ENCODE data around the gene NR2F2.
A peak's percentile ranks its signal among the peaks of the same experiment; 100 is the strongest.

Gene NR2F2

DNA sequence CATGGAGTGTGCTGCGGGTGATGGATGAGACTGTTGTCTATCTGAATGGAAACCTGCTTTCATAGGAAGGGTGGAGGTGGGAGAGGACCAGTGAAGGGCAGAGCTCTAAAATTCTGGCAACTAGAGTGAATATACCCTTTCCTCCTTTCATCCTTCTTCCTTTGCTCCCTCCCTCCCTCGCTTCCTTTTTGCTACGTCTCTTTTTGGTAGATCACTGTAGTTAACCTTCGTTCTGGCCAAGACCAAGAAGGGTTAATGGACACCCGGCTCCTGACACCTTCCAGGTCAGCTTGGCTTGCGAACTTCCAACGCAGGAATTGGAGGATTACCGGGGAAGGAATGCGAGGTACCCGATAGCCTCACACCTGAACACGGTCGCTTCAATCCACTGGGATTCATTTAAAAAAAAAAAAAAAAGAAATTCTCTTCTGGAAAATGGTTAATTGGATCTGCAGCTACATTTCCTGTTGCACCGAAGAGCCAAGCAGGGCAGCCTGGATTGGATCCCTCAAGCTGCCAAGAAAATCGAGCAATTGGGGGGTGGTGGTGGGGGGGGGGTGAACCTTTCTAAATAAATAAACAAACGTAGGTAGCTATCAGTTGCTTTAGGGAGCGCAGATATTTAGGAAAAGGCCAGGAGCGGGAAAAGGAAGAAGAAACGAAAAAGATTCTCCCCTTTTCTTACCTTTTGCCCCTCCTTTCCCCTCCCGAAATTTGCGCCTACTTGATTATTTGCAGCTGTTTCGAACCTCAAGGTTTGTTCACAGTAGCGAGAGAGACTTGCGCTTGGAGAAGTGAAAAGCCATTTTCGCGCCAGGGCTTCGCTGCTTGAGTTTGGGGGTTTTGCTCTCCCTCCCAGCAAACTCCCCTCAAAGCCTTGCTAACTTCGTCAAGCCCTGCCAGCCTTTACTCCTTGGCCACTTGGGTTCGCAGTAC, 9.5 kb upstream of the NR2F2 start:
- DNase-seq, result peak; percentile 47

DNA sequence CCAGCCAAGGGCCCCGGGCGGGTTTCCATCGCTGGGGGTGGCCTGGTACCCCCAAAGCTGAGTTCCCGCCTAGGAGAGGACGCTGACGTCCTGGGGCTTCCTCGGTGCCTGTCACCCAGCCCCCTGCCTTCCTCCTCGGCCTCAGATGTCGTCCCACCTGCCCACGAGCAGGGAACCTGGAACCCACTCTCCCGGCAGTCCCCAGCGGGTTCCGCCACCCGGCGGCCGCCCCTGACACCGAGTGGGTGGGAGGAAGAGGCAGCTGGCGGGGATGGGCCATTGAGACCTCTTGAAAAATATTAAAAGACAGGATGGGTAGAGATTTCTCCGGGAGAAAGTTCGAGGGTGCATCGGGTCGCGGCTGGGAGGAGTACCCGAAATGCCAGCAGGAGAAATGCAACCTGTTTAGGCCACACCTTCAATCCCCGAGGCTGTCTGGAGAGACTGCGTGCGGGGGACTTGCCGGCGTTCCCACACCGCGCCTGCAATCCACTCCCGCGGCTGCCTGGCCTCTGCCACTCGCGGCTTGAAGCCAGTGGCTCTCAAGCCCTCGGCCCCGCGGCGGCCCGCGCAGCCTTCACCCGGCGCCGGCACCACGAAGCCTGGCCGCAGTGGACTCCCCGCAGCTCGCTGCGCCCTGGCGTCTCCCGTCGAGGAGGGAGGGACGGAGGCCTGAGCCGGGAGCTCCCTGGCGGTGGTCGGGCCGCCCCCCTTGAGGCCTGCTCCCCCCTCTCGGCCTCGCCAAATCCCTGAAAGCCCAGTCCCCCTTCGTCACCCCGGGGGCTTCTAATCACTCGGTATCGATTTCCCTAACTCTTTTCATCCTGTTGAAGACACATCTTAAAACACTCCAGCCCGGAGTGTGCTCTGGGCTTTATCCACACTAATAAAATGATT, 8.6 kb upstream of the NR2F2 start:
- peak; percentile 56 for DNase-seq

DNA sequence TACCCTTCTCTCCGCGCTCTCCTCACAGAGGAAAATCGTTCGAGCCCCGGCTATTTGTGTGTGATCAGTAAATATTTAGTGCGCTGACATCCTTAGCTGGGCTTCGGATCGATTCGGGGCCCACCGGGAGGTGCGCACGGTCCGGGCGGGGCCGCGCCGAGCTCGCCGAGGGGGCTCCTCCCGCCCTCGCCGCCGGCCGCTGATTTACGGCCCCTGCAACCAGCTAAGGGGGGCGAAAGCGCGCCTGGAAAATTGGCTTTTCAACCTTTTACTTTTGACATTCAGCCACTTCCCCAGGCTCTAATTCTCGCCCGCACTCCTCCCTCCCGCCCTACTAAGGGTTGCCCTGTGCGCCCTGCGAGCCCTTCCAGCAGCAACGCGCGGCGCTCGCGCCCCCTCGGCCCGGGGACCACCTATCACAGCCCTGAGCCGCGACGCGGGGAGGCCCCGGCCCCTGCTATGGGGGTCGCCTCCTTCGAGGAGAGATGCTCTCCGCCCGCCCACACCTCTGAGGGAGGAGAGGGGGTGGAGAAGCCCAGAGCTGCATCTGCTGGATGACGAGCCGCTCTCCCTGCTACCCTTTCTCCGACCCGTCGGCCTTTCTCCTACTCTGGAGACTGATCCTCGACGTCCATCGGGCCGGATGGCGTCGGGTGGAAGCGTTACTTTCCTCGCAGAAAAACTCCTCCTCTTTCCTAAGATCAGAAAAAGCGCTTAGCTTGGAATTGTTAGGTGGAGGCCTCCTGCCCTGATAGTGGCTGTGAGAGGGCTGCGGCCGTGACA, 7.8 kb upstream of the NR2F2 start:
- peak; percentile 52 for DNase-seq

DNA sequence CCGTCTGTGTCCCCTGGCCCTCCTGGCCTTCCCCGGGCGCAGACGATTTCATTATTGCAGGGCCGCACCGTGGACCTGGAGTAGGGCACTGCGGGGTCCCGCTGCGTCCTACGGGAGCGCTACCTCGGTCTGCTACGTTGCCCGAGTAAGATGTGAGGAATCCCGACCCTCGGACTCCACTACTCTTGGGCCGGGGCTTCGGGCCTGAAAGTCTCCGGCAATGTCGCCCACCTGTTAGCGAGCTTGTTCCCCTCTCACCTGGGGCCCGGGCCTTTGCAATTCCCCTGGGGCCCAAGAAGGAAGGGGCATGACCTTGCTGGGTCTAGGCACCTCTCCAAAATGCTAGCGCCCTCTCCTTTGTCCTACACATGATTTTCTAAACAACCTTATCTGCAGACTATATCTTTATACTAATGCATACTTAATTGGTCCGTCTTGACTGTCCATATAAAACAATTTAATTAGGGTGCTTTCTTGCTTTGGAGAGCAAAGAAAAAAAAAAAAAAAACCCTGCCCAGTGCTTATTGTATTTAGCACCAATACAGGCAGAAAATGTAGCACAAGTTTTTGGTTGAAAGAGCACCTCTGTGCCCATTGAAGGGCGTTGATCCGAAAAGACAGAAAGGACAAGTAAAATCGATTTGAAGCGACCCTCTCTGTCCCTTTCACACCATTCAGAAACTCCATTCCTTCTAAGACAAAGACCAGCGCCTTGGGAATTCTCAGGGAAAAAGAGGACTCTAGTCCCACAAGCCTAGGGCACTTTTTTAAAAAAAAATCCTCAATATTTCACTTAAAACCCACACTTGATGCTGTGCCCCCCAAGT, 7.0 kb upstream of the NR2F2 start:
- DNase-seq, result no peak

DNA sequence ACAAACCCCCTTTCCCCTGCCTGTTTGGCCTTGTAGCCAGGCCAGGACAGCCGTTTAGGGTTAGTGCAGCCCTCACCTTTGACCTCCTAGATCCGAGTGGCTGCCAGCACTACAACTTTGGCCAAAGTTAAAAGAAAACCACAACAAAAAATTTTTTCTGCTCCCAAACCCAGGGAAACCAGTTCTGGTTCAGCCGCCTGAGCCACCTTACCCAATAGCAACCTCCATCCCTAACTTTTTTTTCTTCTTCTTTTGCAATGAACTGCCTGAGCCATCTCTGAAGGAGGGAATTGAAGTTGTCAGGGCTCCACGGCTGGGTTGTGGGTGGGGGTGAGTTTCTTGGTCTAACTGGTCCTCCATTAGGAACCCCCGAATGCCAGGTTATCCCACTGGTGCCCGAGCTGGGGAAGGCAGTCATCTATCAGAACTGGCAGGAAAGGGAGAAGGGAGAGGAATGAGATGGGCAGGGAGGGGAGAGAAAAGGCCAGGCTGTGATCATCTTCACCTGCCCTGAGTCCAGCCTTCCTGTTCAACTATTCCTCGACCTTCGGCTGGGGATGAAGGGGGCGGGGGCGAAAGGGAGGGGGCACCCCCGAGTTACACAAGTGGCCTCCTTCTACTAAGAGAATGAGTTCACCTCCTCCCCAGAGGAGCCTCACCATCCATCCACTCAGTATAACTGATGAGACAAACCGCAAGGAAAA, 6.2 kb upstream of the NR2F2 start:
- DNase-seq, result no peak

DNA sequence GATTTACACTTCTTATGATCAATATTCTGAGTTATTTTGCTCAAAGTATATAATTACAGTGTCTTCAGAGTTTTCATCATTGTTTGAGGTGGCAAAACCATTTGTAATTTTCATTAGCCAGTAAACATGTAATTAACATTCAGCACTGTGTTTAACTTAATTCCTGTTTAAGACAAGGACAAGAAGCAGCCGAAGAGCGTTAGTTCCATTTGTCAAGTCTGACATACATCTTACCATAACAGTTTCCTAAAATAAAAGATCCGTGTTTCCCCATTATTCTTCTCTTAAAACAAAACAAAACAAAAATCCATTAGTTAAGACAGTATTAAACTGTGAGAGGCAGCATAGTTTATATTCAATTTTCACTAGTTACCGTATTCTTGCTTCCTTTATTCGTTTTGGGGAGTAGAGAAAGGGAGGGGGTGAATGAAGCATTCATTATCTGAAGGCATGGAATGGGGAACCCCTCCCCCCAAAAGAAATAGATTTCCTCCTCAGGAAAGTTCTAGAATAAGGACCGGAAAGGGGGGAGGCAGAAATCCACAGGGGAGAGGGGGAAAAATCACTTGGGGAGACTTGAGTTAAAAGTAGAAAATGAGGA, 5.5 kb upstream of the NR2F2 start:
- DNase-seq, result no peak

DNA sequence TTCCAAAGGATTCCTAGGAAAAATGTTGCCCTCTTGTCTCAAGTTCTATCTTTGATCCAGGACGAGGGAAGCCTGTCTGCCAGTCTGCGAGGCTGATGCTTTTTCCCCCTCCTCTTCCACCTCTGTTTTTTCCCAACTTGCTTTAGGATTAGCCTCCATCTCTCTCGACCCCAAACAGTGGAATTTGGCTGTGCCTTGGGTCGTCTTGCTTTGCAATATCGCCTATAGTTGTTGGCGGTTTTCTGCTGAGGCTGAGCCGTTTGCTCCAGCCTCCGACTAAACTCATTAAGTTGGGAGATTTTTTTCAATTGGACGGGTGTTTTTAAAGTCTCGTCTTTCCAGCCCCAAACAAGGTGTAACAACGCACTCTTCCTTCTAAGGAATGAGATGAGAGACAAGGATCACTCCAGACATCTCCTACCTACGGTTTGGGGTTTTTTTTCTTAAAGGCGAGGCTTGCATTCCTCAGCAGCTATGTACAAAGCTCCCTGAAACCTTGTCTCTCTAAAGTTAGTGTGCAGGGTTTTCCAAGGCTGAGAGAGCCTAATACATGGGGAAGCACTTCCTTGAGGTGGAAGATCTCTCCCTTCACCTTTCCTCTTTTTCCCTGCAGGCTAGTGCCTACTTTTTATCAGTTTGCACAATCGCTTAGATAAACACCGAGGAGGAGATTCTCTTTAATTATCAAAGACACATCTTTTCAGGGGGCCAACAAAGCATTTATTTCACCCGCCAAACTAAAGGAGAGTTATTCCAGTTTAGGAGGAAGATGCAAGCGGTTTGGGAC, 4.8 kb upstream of the NR2F2 start:
- no peak for DNase-seq

DNA sequence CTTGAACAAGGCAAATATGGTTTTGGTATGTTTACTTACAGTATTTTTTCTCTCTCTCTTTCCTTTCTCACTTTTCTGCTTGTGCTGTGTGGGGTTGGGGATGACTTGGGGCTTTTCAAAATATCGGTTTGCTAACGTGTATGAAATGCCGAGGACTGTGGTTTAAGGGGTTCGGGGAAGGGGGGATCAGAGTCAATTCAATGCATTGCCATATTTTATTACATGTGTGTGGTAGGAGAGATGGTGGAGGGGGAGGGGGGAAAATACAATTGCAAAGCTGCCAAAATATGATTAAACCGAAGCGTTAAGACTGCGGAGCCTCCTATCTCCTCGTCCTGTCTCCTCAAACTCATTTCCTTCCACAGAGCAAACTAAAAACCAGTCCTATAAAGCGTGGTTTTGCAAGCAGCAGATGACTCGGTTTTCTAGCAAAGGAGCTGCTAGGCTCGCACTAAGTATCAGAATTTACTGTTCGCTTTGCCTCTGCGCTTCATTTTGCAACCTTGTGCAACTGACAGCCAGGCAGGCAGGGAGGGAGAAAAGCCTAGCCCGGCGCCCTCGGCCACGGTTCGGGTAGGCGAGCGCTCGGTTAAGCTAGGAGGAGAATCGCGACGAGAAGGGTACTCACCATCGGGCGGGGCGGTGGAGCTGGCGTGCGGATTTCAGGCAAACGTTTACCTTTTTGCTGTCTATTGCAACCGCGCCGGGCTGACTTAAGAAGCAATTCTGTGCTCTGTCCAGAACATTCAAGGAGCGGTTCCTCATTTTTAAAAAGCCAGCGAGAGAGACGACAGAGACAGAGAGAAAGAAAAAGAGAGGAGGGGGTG, 4.0 kb upstream of the NR2F2 start:
- peak; percentile 69 for DNase-seq

DNA sequence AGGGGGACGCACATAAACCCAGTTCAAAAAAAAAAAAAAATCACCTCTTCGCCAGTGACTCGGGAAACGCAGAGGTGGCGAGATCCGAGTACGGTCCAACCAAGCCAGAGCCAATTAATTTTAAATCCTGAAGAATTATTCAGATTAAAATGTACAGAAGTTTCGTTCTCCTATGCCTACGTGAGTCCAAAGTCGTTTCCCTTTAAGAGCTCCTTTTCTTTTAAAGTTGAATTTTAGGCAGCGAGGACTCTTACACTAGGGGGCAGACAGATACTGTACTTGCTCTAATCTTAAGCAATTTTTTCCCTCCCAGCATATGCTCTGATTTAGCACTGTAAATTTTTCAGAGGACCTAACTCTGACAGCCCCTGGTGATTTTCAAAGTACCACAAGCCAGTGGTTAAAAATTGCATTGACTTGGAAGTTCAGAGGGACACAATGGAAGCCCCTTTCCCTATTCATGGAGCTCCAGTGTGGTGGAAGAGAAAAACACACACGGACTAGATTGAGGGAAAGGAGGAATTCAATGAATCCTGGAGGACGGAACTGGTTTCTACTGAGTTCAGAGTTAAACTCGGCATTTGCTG, 3.3 kb upstream of the NR2F2 start:
- DNase-seq, result no peak

DNA sequence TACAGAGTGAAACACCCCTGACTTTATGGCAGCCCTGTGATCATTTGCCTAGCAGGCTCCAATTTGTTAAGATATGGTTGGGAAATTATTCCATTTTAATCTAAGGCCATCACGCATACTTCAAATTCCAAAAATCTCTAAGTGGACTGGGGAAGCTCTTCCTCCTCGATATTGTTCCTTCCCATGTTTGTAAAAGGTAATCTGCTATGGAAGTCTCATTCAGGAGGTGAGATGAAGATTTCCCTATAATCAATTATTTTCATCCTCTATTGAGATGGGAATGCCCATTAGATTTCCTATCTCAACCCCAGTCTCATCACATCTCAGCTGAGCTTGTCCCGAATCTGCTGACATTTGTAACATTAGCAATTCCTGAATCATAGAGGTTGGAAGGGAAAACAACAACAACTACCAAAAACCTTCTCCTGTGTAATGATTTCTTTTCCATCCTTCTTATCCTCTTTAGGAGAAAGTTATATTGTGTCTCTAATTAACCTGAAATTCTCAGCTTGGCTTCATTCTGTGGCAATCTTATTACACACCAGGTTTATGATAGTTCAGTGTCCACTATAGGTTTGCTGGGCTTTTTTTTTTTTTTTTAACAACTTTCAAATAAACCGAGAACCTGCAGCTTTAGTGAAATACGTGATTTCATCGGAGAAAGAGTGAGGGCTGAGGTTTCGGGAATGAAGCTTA, 2.2 kb upstream of the NR2F2 start:
- no peak for DNase-seq

DNA sequence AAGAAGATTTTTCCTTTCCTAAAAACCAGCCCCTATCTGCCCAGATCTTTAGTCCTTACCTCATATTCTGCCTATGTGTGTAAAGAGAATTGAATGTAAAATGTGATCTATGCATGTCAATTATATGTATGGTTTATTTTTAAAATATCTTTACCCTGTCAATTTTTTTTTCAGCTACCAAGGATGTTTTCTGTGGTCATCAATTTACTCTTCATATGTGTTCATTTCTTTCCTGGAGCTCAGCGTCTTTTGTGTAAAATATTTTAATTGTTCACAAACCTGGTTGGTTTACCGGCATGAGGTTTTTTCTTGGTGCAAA, 1.7 kb upstream of the NR2F2 start:
- DNase-seq, result no peak

DNA sequence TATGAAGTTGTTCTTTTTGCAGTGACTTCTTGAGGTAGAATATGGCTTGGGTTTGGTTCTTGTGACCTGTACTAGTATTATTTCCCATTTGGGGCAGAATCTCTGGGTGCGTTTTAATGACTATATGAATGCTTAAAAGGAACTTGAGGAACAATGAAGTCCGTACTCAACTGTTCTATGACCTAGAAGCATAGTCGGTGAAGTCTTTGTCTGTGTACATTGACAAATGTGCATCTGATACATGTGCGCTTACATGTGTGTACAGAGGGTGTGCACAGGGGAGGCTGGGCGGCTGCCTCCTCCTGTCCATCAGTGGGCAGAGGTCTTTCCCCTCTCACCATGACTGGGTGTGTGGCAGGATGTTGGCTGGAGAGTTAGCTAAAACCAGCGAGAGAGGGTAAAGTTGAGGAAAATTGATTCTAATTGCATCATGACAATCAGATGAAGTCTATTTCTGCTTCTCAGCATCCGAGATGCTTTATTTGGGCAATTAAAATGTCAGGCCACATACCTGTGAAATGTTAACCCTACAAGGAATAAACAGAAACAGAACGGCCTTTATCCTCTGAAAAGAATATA, 1.0 kb upstream of the NR2F2 start:
- no peak for DNase-seq

DNA sequence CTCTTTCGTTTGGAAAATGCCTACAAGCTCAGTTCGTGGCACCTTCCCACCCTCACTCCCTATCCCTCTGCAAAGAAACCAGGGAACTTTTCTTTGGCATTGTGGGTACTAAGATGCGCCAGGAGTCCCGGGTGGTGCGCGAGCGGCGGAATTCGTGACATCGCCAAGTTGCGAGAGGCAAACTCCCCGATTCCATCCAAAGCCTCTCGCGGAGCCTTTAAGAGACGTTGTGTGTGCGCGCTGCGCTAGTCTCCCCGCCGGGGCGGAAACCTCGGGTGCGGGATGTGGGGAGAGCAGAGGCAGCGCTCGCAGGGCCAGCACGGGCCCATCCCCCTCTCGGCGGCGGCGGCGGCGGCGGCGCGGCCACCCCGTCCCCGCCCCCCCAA, 443 bp upstream of the NR2F2 start:
- no peak for DNase-seq

DNA sequence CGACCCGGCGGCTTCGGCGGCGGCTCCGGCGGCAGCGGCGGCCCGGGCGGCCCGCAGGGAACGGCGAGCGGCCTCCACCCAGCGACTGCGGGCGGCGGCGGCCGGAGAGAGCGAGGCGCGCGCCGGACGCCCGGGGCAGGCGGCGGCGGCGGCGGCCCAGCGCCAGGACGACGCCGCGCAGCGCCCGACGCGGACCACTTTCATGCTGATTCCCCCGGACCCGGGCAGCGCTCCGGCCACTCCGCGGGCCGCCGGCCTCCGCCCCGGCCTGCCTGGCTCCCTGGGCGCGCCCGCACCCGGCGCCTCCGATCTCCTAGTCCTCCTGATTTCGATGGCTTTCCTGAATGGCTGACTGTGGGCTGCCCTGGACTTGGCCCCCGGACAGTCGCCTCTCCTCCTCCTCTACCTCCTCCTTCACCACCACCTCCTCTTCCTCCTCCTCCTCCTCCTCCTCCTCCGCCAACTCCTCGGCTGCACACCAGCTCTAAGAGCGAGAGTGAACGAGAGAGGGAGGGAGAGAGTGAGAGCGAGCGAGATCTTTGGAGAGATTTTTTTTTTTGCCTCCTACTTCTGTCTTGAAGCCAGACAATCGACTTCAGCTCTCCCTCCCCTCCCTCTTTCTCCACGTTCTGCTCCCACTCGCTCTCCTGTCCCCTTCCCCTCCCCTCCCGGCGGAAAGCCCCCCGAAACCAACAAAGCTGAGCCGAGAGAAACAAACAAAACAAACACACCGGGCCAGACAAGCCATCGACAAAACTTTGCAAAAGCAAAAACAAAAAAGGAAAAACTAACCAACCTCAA, 844 bp downstream of the NR2F2 start:
- DNase-seq, result no peak

DNA sequence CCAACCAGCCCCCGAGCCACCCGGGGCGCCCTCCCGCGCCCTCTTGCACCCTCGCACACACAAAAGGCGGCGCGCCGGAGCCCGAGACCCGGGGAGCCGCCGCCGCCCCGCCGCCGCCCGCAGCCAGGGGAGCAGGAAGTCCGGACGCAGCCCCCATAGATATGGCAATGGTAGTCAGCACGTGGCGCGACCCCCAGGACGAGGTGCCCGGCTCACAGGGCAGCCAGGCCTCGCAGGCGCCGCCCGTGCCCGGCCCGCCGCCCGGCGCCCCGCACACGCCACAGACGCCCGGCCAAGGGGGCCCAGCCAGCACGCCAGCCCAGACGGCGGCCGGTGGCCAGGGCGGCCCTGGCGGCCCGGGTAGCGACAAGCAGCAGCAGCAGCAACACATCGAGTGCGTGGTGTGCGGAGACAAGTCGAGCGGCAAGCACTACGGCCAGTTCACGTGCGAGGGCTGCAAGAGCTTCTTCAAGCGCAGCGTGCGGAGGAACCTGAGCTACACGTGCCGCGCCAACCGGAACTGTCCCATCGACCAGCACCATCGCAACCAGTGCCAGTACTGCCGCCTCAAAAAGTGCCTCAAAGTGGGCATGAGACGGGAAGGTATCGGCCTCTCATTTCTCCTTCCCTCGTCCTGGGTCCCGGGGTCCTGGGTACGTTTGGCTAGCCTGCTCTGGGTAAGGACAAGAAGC, 1.6 kb downstream of the NR2F2 start:
- DNase-seq, result no peak

DNA sequence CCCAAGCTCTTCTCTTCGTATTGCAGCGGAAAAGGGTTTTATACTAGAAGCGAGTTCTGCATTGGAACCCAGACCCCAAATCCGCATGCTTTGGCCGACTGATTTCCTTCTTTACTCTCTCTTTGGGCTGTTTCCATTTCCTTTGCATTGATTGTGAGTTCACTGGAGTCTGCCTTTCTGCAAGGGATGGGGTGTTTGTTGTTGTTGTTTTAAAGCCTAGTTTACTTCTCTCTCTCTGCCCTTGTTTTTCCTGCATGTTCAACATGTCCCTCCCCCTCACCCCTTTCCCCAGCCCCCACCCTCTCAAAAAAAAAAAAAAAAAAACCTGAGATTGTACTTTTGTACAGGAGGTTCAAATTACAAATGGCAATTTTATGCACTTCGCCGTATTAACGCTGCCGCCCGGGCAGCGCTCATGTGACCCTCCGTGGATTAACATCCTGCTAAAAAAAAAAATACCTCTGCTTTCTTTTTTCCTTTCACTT, 2.2 kb downstream of the NR2F2 start:
- no peak for DNase-seq

Data from left hindlimb (tissue), 1 donor.